Stimulated activated CD4-positive, alpha-beta T cell treated with anti-CD3 and anti-CD28 coated beads, Interleukin-4, amount 100 ng/mL, for 1 hour (primary cell): ENCODE results near the gene CDT1.
"Not testable (repeated sequence)": the region's sequence is repeated elsewhere in the genome, so short reads cannot be mapped to it uniquely, and the experiment has no call there.

Experiments used
- DNase-seq: peaks from one replicate; pipeline ENCODE4 v3.0.0-alpha.2; 2020

The CDT1 gene

GRCh38 chr16:88769617-88770460 is 33.8 kb upstream of the CDT1 start:
- peak; percentile 31 for DNase-seq

GRCh38 chr16:88770461-88771293 is 32.9 kb upstream of the CDT1 start:
- DNase-seq: peak; percentile 32

- DNase-seq: no peak
Observed at GRCh38 chr16:88771294-88771772, 32.3 kb upstream of the CDT1 start.

DNA sequence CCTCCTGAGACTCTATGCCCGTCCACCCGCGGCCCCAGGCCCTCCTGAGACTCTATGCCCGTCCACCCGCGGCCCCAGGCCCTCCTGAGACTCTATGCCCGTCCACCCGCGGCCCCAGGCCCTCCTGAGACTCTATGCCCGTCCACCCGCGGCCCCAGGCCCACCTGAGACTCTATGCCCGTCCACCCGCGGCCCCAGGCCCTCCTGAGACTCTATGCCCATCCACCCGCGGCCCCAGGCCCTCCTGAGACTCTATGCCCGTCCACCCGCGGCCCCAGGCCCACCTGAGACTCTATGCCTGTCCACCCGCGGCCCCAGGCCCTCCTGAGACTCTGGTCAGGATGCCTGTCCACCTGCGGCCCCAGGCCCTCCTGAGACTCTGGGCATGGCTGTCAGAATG is 31.8 kb upstream of the CDT1 start:
- not testable (repeated sequence) for DNase-seq

DNA sequence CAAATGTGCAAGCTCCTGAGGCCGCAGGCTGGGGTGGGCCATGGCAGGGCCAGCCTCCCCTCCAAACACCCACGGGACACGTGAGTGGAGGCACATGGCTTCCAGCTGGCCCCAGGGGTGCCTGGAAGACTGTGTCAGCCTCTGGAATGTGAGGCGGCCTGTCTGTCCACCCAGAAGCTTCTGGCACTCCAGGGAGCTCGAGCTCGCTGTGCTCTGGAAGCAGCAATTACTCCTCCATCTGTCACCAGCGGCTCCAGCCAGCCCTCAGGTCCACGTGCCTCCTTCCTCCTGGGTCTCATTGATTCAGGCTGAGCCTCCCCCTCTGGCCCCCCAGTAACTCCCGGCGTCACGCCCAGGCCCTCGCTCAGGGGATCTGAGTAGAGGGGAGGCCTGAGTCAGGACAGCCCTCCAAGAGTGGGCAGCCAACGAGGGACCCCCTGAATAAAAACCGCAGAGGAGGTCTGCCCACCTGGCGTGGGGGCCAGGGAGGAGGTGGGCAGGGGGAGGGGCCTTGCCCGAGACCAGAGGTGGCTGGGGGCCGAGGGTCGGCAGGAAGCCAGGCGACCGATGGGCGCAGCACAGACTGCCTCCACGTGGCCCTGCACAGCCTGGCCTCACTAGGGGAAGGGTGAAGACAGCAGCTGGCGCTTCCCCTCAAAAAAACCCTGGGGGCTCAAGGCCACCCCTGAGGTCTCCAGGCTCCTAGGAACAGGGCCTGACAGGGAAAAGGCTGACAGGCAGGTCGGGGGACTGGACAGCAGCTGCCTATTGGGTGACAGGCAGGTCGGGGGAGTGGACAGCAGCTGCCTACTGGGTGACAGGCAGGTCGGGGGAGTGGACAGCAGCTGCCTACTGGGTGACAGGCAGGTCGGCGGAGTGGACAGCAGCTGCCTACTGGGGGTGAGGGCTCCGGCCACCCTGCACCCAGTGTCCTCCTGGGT is 30.4 kb upstream of the CDT1 start:
- no peak for DNase-seq

DNA sequence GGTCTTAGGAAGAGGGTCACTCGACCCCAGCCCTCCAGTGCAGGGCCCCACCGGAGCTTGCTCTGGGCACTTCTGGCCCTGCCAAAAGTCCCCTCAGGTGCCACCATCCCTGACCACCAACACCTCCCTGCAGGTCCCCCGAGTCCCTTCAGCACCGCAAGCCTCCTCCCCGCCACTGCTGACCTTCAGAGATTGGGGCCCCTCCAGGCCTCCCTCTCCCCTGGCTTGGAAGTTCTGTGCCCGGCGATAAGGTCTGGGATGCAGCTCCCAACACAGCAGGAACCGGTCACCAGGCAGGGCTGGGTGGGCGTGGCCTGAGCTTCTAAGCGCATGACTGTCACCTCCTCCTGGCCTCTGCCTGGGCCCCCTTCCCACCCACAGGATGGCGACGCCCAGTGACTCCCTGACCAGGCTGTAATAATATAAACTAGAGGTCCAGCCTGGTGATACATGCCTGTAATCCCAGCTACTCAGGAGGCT is 29.7 kb upstream of the CDT1 start:
- no peak for DNase-seq

DNA sequence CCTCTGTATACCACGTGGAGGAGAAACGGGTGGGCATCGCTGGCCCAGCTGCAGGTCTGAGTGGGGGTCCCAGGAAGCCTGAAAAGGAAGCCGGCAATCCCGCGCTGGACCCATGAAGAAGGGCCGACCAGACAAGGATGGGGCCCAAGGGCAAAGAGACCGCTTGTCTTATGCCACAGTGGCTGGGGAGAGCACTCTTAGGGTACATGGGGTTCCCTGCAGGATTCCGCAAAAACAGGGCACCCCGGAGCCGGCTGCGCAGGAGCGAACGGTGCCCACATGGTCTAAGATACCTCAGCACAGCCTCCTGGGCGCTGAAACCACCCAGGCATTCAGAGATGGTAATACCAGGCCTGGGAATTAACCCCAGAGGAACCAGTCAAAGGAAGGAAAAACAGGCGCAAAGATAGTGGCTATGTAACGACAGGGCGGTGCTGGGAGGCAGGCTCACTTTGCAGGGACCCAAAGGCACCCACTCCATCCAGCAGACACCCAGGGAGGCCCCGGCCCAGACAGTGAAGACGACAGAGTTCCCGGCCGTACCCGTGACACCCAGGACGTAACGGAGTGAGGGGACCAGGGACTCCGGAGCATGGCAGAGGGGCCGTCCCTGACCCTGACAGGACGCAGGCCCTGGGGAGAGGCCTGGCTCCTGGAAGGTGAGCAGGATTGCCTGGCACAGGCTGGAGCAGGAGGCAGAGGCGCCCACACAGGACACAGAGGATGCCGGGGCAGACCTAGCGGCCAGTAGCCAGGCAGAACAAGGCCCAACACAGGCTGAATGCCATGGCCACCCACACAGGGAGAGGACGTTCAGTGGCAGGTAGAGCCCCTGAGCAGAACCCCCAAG is 28.8 kb upstream of the CDT1 start:
- no peak for DNase-seq

DNA sequence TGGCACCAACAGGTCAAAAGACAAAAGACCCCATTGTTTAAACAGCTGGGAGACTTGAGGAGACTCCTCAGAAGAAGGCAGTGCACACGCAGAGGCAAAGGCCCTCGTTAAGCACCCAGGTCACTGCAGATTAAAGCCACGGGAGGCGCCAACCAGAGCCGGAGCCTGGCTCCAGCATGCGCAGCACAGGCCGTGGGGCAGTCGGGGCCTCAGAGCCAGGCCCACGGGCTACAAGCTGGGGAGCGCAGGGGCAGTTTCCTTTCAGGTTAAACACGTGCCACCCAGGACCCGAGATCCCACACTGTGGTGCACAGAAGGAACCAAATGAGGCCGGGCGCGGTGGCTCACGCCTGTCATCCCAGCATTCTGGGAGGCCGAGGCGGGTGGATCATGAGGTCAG is 27.8 kb upstream of the CDT1 start:
- DNase-seq: no peak

DNA sequence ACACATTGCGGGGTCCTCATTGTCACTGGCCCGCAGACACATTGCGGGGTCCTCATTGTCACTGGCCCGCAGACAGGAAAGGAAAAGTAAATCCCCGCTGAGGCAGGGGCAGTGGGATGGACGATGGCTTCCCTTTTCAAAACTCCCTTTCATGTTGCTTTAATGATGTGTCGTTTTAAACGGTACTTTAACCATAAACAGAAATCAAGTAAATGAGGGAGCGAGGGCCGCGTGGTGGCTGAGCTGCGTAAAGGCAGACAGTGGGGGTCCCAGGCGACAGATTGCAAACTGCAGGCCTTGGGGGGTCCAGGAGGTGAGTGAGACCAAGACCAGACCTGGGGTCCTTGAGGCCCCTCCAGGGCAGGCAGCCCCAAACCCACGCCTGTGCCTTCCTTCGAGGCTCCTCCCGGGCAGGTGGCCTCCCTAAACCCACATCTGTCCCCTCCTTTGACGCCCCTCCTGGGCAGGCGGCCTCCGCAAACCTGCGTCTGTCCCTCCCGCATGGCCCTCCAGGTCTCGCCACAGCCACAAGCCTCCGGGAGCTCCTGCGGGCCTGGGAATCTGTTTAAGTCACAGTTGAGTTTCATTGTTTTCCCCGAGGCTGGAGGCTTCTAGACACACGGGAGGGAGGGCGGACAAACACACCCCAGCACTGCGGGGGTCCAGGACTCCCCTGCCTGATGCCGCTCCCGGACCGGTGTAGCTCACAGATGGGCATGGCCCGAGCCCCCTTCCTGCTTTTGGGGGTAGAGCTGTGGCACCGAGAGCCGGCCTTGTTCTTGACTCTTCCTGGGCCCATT is 25.9 kb upstream of the CDT1 start:
- DNase-seq: no peak

DNA sequence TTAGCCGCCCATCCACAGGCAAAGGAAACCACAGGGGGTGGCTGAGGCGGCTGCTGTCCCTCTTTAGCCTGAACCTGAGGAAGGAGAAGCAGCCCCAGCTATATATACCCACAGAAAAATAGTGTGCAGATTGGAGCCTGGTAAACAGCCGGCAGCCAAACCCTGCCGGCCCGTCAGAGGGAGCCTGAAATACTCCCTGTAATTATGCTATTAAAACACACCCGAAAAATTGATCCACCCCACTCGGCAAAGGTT is 25.4 kb upstream of the CDT1 start:
- no peak for DNase-seq

DNA sequence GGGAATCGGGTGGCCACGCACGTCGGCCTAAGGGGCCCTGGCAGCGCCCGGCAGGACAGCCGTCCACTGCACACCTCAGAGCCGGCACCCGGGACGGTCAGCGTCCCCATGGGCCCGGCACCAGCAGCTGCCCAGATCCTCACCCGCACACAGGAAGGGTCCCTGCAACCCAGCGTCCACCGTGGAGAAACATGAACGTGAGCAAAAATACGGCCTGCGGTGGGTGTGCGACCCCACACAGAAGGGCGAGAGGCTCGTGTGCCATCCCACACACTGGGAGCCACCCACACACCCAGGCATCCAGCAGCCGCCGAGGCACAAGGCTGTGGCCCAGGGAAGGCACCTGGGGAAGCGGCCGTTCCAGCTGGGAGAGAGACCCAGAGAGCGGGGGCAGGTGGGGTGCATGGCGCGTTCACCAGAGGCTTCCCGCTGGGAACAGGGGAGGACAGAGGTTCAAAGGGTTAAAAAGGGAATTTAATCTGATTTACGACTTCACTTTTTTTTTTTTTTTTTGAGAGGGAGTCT is 25.0 kb upstream of the CDT1 start:
- no peak for DNase-seq

DNA sequence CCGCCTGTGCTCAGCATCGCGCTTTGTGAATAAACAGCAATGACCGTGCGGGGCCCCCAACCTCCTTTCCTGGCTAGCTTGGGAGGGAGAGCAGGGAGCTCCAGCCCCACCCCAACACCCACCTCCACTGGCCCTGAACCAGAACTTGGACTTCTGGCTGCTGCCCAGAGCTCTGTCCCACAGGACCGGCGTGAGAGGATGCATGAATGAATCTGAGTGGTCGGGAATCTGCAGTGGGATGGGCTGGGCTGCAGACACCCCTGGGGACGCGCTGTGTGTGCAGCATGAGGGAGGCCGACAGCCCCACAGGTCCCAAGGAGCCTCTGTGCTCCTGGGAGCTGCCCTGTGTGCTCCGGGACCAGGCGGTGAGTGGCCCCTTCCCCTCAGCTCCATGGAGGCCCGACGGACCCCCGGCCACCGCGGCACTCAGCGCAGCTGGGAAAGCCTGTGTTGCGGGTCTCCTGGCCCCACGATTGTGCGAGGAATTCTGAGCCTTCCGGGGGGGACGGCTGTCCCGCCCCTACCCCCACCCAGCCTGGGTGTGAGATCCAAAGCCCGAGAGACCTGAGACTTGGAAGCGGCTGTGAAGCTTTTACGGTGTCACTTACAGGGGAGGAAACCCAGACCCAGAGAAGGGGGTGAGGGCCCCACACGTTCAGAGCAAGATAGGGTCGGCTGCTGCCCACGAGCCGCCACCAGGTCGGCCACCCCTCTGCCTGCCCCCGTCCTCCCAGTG is 24.0 kb upstream of the CDT1 start:
- no peak for DNase-seq

GRCh38 chr16:88780142-88781062 is 23.2 kb upstream of the CDT1 start:
- no peak for DNase-seq

DNA sequence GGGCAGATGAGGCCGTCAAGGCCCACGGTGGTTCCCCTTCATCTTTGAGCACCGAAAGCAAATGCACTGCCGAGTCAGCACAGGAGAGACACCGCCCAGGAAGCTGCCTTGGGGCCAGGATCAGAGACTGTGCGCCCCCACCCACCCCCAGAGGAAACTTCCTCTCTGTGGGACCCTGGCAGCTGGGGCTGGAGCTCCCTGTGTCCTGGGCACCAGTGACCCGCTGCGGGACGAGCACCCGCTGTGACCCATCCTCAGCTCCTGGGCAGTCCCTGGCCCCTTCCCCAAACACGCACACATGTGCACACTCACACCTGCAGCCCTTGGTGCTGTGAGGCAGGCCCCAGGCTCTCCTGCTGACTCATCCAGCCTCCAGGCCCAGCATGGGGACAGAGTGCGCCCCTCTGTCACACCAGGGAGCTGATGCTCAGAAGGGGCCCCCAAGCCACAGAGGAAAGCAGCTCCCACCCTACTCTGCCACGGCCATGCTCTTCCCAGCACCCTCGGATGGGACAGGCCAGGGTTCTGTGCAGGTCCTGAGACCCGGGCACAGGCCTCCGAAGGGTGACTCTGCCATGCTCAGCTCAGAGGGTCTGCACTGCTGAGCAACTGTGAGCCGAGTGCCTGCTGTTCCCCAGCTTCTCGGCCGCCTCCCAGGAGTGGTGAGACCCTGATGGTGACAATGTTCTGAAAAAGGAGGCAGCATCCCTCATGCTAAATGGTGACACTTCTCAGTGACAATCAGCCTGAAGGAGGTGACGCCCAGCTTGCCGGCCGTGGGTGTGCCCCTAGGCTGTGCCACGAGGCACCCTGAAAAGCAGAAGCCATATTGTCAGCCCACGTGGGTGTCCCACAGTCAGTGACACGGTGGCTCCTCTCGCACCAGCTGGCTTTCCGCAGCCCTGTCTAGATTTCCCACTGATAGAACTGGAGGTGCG is 22.2 kb upstream of the CDT1 start:
- peak; percentile 76 for DNase-seq

- DNase-seq: peak; percentile 82
Observed at GRCh38 chr16:88782454-88783390, 20.9 kb upstream of the CDT1 start.

- DNase-seq: no peak
Observed at GRCh38 chr16:88783391-88784073, 20.1 kb upstream of the CDT1 start.
